Osteoblast (primary cell): ENCODE data around the gene PIGL. TPM values are rescaled to one million over a fixed set of nuclear protein-coding genes. Genes with fewer than 3 reads are reported as not detected.
A peak's percentile ranks its signal among the peaks of the same experiment; 100 is the strongest.

ENCODE experiments used
- DNase-seq: peaks from one replicate; pipeline ENCODE4 v3.0.0; 2011; ENCODE audit warnings: low spot score, mixed read lengths; ENCODE audit not compliant: insufficient read length; ENCODE audit errors: missing footprints
- H2AFZ ChIP-seq: 2 replicates; pipeline ENCODE4 v1.6.0; 2011; ENCODE audit warnings: mild to moderate bottlenecking, low read length
- H3K27ac ChIP-seq: 2 replicates; pipeline ENCODE4 v1.5.1; 2011; ENCODE audit warnings: mild to moderate bottlenecking, low read depth, low read length, moderate library complexity
- H3K27me3 ChIP-seq: 2 replicates; pipeline ENCODE4 v1.6.0; 2012; ENCODE audit warnings: mild to moderate bottlenecking, control low read depth, inconsistent platforms, low read length, moderate library complexity; ENCODE audit not compliant: insufficient read depth
- H3K36me3 ChIP-seq: 2 replicates; pipeline ENCODE4 v1.5.1; 2011; ENCODE audit warnings: mild to moderate bottlenecking, low read length, control low read depth, moderate library complexity; ENCODE audit not compliant: insufficient read depth
- H3K4me1 ChIP-seq: 2 replicates; pipeline ENCODE4 v1.5.1; 2011; ENCODE audit warnings: mild to moderate bottlenecking, low read length, control low read depth, moderate library complexity; ENCODE audit not compliant: insufficient read depth
- H3K4me2 ChIP-seq: 2 replicates; pipeline ENCODE4 v1.6.0; 2011; ENCODE audit warnings: mild to moderate bottlenecking, low read length; ENCODE audit not compliant: insufficient read depth
- H3K4me3 ChIP-seq: fragments of 200-600 bp; sonication (generic); 3 replicates; pipeline ENCODE4 v1.5.1; 2012; ENCODE audit warnings: mild to moderate bottlenecking, low read length, inconsistent platforms; ENCODE audit not compliant: insufficient read depth
- H3K79me2 ChIP-seq: 2 replicates; pipeline ENCODE4 v1.6.0; 2012; ENCODE audit warnings: mild to moderate bottlenecking, low read length, control low read depth, inconsistent platforms; ENCODE audit not compliant: insufficient read depth
- H3K9me3 ChIP-seq: 2 replicates; pipeline ENCODE4 v1.5.1; 2011; ENCODE audit warnings: low read depth, low read length, control low read depth
- H4K20me1 ChIP-seq: 2 replicates; pipeline ENCODE4 v1.6.0; 2012; ENCODE audit warnings: mild to moderate bottlenecking, low read length, control low read depth; ENCODE audit not compliant: insufficient read depth
- CTCF ChIP-seq: IDR thresholded peaks from 2 replicates; pipeline ENCODE4 v1.5.1; 2011; ENCODE audit warnings: mild to moderate bottlenecking, low read depth, low read length, moderate library complexity; ENCODE audit errors: extremely low read depth
- total RNA-seq: library from RNA; depleted of rRNA; stranded (reverse); fragments of >200 nt; gene quantifications from 2 replicates; pipeline ENCODE4 v1.2.3, GENCODE V29; 2012

The PIGL gene
- total RNA-seq, 1 donor: 23.5 TPM

GRCh38 chr17:16342979-16343378 lies 126.0 kb downstream of the PIGL start:
- H3K36me3 ChIP-seq: peaks cover 14% of the 10 kb centered on the region
- no peak overlapping the region for H3K4me3 ChIP-seq
- no peaks in the 10 kb centered on the region for H3K27me3 ChIP-seq
- no peak overlapping the region for H2AFZ ChIP-seq
- no peak for TF ChIP-seq CTCF
- no peak overlapping the region for H3K27ac ChIP-seq
- DNase-seq: peak; percentile 73
- H3K4me1 ChIP-seq: no peaks in the 10 kb centered on the region
- H3K9me3 ChIP-seq: no peaks in the 10 kb centered on the region
- no peak overlapping the region for H3K4me2 ChIP-seq
- H4K20me1 ChIP-seq: no peaks in the 10 kb centered on the region
- H3K79me2 ChIP-seq: no peaks in the 10 kb centered on the region

- Histone ChIP-seq H3K36me3 (peaks cover 15% of the 10 kb centered on the region), H3K27ac (no peak overlapping the region), H3K27me3 (no peaks in the 10 kb centered on the region), H3K4me3 (no peak overlapping the region), H3K9me3 (no peaks in the 10 kb centered on the region), H4K20me1 (no peaks in the 10 kb centered on the region), H3K4me1 (no peaks in the 10 kb centered on the region), H3K79me2 (no peaks in the 10 kb centered on the region), H2AFZ (no peak overlapping the region), H3K4me2 (no peak overlapping the region)
- TF ChIP-seq CTCF: no peak
- DNase-seq: no peak
These were observed 126.6 kb downstream of the PIGL start for GRCh38 chr17:16343569-16343968.

- no peak overlapping the region for H3K4me2 ChIP-seq
- DNase-seq: no peak
- H3K27me3 ChIP-seq: no peaks in the 10 kb centered on the region
- no peaks in the 10 kb centered on the region for H3K9me3 ChIP-seq
- no peaks in the 10 kb centered on the region for H4K20me1 ChIP-seq
- H3K36me3 ChIP-seq: peaks cover 19% of the 10 kb centered on the region
- no peak overlapping the region for H3K4me3 ChIP-seq
- H2AFZ ChIP-seq: no peak overlapping the region
- no peaks in the 10 kb centered on the region for H3K4me1 ChIP-seq
- TF ChIP-seq CTCF: no peak
- no peak overlapping the region for H3K27ac ChIP-seq
- no peaks in the 10 kb centered on the region for H3K79me2 ChIP-seq
These were observed 128.6 kb downstream of the PIGL start for GRCh38 chr17:16345565-16345964.

GRCh38 chr17:16346721-16347271 lies 129.8 kb downstream of the PIGL start:
- Histone ChIP-seq H3K79me2 (peaks cover 4% of the 10 kb centered on the region), H4K20me1 (no peaks in the 10 kb centered on the region), H3K4me3 (no peak overlapping the region), H3K27me3 (no peaks in the 10 kb centered on the region), H3K27ac (no peak overlapping the region), H3K4me1 (peaks cover 5% of the 10 kb centered on the region), H3K9me3 (no peaks in the 10 kb centered on the region), H3K4me2 (no peak overlapping the region), H3K36me3 (peaks cover 19% of the 10 kb centered on the region), H2AFZ (no peak overlapping the region)
- DNase-seq: no peak
- no peak for TF ChIP-seq CTCF
